MCF 10A (cell line): ENCODE measurements around the gene APAF1. TPM values are rescaled to one million over a fixed set of nuclear protein-coding genes. Genes with fewer than 3 reads are reported as not detected.

Source experiments
- BruUV-seq: library from RNA; stranded (reverse); fragments of 400-500 nt; replicated peaks from 2 replicates; lab custom pipeline; 2021; lab: Mats Ljungman, UMichigan
- CTCF ChIA-PET: fragments of 300-600 bp; sonication (Branson Sonifier 250); formaldehyde crosslinking; extraction: SDS; loops from one replicate; lab custom pipeline; 2021; ENCODE audit warnings: antibody characterized with exemption, inconsistent platforms; lab: Yijun Ruan, JAX
- POLR2A ChIA-PET: fragments of 300-600, 350-650 bp; sonication (Branson Sonifier 250); formaldehyde crosslinking; extraction: SDS; loops from one replicate; lab custom pipeline; 2020; ENCODE audit warnings: antibody characterized with exemption, inconsistent platforms; lab: Yijun Ruan, JAX
- DNase-seq: peaks from one replicate; pipeline ENCODE4 v3.0.0-alpha.2; 2018; ENCODE audit not compliant: unreplicated experiment
- H3K27ac Mint-ChIP-seq: one replicate; pipeline ENCODE4 v1.8.0; 2022; ENCODE audit warnings: mild to moderate bottlenecking, low read depth, mixed read lengths; ENCODE audit not compliant: unreplicated experiment
- H3K27me3 Mint-ChIP-seq: one replicate; pipeline ENCODE4 v1.8.0; 2022; ENCODE audit warnings: mixed read lengths; ENCODE audit not compliant: insufficient read depth, unreplicated experiment
- H3K36me3 Mint-ChIP-seq: one replicate; pipeline ENCODE4 v1.8.0; 2022; ENCODE audit warnings: mild to moderate bottlenecking, moderate library complexity, mixed read lengths; ENCODE audit not compliant: insufficient read depth, unreplicated experiment
- H3K4me1 Mint-ChIP-seq: one replicate; pipeline ENCODE4 v1.8.0; 2022; ENCODE audit warnings: mixed read lengths; ENCODE audit not compliant: insufficient read depth, unreplicated experiment
- H3K4me3 Mint-ChIP-seq: one replicate; pipeline ENCODE4 v1.8.0; 2022; ENCODE audit warnings: mild to moderate bottlenecking, moderate library complexity, mixed read lengths; ENCODE audit not compliant: unreplicated experiment
- H3K9me3 Mint-ChIP-seq: one replicate; pipeline ENCODE4 v1.8.0; 2022; ENCODE audit warnings: mixed read lengths; ENCODE audit not compliant: unreplicated experiment
- intact Hi-C: fragments of 100-400 bp; cut with micrococcal nuclease; formaldehyde crosslinking; loops from 2 replicates; pipeline ENCODE4 v1.14.1; 2022
- total RNA-seq: library from RNA; stranded (reverse); gene quantifications from 2 replicates; pipeline ENCODE4 v1.2.3, GENCODE V29; 2022
- TF ChIP-seq, protein P1 (sequence below): fragments of 200-600 bp; IDR thresholded peaks from one replicate; pipeline ENCODE4 v1.8.0; 2022; ENCODE audit warnings: antibody characterized with exemption, mild to moderate bottlenecking; ENCODE audit not compliant: unreplicated experiment

Gene APAF1
- total RNA-seq, 1 experiment from 2014 or later: 5.9 TPM

DNA sequence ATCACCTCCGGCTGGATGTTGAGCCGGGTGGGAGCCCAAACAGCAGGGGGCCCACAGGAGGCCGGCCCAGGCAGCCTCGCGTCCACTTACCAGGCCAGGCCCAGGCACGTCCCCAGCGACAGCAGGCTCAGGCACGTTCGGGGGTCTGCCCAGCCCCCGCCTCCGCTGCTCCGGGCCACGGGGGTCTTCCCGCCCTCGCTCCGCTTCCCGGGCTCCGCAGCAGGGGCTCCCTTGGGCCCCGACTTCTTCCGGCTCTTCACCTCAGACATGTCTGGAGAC is 718 bp upstream of the APAF1 start:
- TF ChIP-seq, protein P1, sequence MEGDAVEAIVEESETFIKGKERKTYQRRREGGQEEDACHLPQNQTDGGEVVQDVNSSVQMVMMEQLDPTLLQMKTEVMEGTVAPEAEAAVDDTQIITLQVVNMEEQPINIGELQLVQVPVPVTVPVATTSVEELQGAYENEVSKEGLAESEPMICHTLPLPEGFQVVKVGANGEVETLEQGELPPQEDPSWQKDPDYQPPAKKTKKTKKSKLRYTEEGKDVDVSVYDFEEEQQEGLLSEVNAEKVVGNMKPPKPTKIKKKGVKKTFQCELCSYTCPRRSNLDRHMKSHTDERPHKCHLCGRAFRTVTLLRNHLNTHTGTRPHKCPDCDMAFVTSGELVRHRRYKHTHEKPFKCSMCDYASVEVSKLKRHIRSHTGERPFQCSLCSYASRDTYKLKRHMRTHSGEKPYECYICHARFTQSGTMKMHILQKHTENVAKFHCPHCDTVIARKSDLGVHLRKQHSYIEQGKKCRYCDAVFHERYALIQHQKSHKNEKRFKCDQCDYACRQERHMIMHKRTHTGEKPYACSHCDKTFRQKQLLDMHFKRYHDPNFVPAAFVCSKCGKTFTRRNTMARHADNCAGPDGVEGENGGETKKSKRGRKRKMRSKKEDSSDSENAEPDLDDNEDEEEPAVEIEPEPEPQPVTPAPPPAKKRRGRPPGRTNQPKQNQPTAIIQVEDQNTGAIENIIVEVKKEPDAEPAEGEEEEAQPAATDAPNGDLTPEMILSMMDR: peak; percentile 19
- POLR2A ChIA-PET: interaction anchor here (0.6 to 13.4 kb wide), 17 partner anchors 8 to 1630 kb away, joined by 3 to 255 read pairs (median 4); partner anchors contain the start of gene SLC25A3
- intact Hi-C loops: no loop called here
- BruUV-seq: no TSS peak
- CTCF ChIA-PET: interaction anchor here (0.7 to 2.1 kb wide), 9 partner anchors 10 to 128 kb away, joined by 3 to 11 read pairs (median 4); partner anchors contain the start of gene SLC25A3
- H3K9me3 Mint-ChIP-seq: no peaks in the 10 kb centered on the region
- H3K27me3 Mint-ChIP-seq: no peaks in the 10 kb centered on the region
- peaks cover 1% of the 10 kb centered on the region for H3K36me3 Mint-ChIP-seq
- no peak for DNase-seq
- peak overlapping the region; percentile 93 for H3K27ac Mint-ChIP-seq
- H3K4me3 Mint-ChIP-seq: peak overlapping the region; percentile 93
- peaks cover 7% of the 10 kb centered on the region for H3K4me1 Mint-ChIP-seq

- H3K4me1 Mint-ChIP-seq: peaks cover 7% of the 10 kb centered on the region
- TF ChIP-seq, protein P1: no peak
- H3K27ac Mint-ChIP-seq: peak overlapping the region; percentile 93
- CTCF ChIA-PET: interaction anchor here (0.6 to 9.2 kb wide), 5 partner anchors 39 to 103 kb away, joined by 3 to 90 read pairs (median 6); partner anchors contain the start of gene SLC25A3
- no peaks in the 10 kb centered on the region for H3K27me3 Mint-ChIP-seq
- intact Hi-C loops: loop anchor here (1.0 to 5.0 kb wide), 3 partner anchors 39 to 643 kb away; no protein-coding TSS in a partner anchor
- POLR2A ChIA-PET: interaction anchor here (0.7 to 13.4 kb wide), 10 partner anchors 8 to 270 kb away, joined by 3 to 255 read pairs (median 3); partner anchors contain the start of genes SLC25A3 and TMPO
- no TSS peak for BruUV-seq
- DNase-seq: peak; percentile 41
- no peaks in the 10 kb centered on the region for H3K9me3 Mint-ChIP-seq
- H3K4me3 Mint-ChIP-seq: peak overlapping the region; percentile 93
- H3K36me3 Mint-ChIP-seq: peaks cover 14% of the 10 kb centered on the region
Measured at GRCh38 chr12:98645572-98646067, 530 bp downstream of the APAF1 start.

DNA sequence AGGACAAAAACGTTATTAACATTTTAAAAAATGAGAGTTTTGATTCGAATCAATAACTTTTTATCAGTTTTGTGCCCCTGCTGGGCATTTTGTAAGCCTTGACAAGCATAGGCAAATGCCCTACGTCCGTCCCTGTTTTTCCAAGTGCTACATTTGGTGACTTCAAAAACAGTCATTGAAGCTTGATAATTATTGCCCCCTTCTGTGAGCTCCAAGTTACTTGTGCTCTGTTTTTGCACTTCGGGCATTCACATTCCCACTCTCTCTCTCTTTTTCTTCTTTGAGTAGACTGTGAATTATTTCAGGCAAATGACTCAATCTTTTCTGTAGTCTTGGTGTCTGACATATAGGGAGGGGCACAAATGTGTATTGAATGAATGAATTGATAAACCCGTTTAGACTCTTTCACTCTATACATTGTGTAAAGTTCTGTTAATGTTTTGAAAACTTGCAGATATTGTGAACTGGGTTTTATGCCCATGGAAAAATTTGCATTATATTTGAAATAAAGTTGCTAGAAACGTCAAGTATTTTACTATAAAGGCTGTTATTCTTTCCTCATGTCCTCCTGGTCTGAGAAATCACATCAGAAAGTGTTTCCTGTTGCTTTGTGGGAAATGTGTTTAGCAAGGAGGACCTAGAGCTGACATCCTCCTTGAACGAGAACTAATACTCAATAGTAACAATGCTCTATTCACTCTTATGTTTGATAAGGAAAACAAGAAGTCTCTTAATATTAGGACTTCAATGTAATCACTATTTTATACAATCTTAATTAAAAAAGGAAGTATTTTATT is 1.4 kb downstream of the APAF1 start:
- peaks cover 7% of the 10 kb centered on the region for H3K4me1 Mint-ChIP-seq
- BruUV-seq: no TSS peak
- H3K9me3 Mint-ChIP-seq: no peaks in the 10 kb centered on the region
- intact Hi-C loops: loop anchor here (5.0 kb wide), 1 partner anchor 644 kb away; no protein-coding TSS in a partner anchor
- POLR2A ChIA-PET: interaction anchor here (0.6 to 13.4 kb wide), 14 partner anchors 8 to 1405 kb away, joined by 3 to 255 read pairs (median 3); partner anchors contain the start of genes SLC25A3 and TMPO
- TF ChIP-seq, protein P1: no peak
- peak overlapping the region; percentile 93 for H3K4me3 Mint-ChIP-seq
- peak overlapping the region; percentile 93 for H3K27ac Mint-ChIP-seq
- peaks cover 15% of the 10 kb centered on the region for H3K36me3 Mint-ChIP-seq
- H3K27me3 Mint-ChIP-seq: no peaks in the 10 kb centered on the region
- CTCF ChIA-PET: interaction anchor here (0.6 to 9.2 kb wide), 6 partner anchors 40 to 118 kb away, joined by 3 to 90 read pairs (median 5); partner anchors contain the start of gene SLC25A3
- DNase-seq: peak; percentile 31

GRCh38 chr12:98651328-98651727 is 6.2 kb downstream of the APAF1 start:
- peaks cover 15% of the 10 kb centered on the region for H3K36me3 Mint-ChIP-seq
- H3K4me3 Mint-ChIP-seq: no peak overlapping the region
- BruUV-seq: no TSS peak
- H3K9me3 Mint-ChIP-seq: no peaks in the 10 kb centered on the region
- peaks cover 4% of the 10 kb centered on the region for H3K4me1 Mint-ChIP-seq
- CTCF ChIA-PET: interaction anchor here (0.6 to 9.2 kb wide), 12 partner anchors 11 to 1069 kb away, joined by 3 to 90 read pairs (median 4); partner anchors contain the start of gene SLC25A3
- intact Hi-C loops: no loop called here
- TF ChIP-seq, protein P1: no peak
- POLR2A ChIA-PET: interaction anchor here (0.8 to 13.4 kb wide), 2 partner anchors 33 to 56 kb away, joined by 3 to 255 read pairs; partner anchors contain the start of gene SLC25A3
- no peaks in the 10 kb centered on the region for H3K27me3 Mint-ChIP-seq
- no peak overlapping the region for H3K27ac Mint-ChIP-seq
- no peak for DNase-seq
